Measurements from ENCODE around the gene TUFT1. TPM values are rescaled to one million over a fixed set of nuclear protein-coding genes. Genes with fewer than 3 reads are reported as not detected.

The TUFT1 gene
- total RNA-seq, 4 donors from 2014 or later, result 15.1 to 20.4 (median 17.5) TPM

GRCh38 chr1:151562661-151563060 lies 22.6 kb downstream of the TUFT1 start:
- no peak for ATAC-seq
- Histone ChIP-seq H3K4me1 (no peaks in the 10 kb centered on the region), H3K9me3 (no peaks in the 10 kb centered on the region), H3K27me3 (no peaks in the 10 kb centered on the region), H3K4me3 (no peak overlapping the region), H3K27ac (no peak overlapping the region), H3K36me3 (peaks cover 0 to 58% of the 10 kb centered on the region in 2 donors)
- WGBS, 2 donors (ENCODE audit: low coverage in 1 of 2), result 60% methylated on average over 1 of the region's 1 CpG; no CpG with 5 or more reads in 1 of the 2 donors
- no peak for TF ChIP-seq CTCF (IDR thresholded peaks at IDR 0.05)
- no peak for TF ChIP-seq POLR2AphosphoS5 (IDR thresholded peaks at IDR 0.05)
- no peak for TF ChIP-seq EP300 (IDR thresholded peaks at IDR 0.05)
- TF ChIP-seq POLR2A (IDR thresholded peaks at IDR 0.05), result no peak

GRCh38 chr1:151563376-151563775 lies 23.3 kb downstream of the TUFT1 start:
- no peak for ATAC-seq
- WGBS, 2 donors (ENCODE audit: low coverage in 1 of 2), result 45 to 70% methylated on average over 2 of the region's 2 CpGs
- TF ChIP-seq CTCF (IDR thresholded peaks at IDR 0.05) (no peak), POLR2A (IDR thresholded peaks at IDR 0.05) (no peak), EP300 (IDR thresholded peaks at IDR 0.05) (no peak)

GRCh38 chr1:151565502-151566189 lies 25.5 kb downstream of the TUFT1 start:
- H3K27me3 ChIP-seq, result no peaks in the 10 kb centered on the region
- H3K4me1 ChIP-seq, result no peaks in the 10 kb centered on the region
- peaks cover 0 to 87% of the 10 kb centered on the region in 2 donors for H3K36me3 ChIP-seq
- ATAC-seq, result no peak
- H3K4me3 ChIP-seq, result no peak overlapping the region
- no peak for TF ChIP-seq EP300 (IDR thresholded peaks at IDR 0.05)
- no peak for TF ChIP-seq CTCF (IDR thresholded peaks at IDR 0.05)
- no peak for TF ChIP-seq POLR2A (IDR thresholded peaks at IDR 0.05)
- no peak overlapping the region for H3K27ac ChIP-seq
- no peaks in the 10 kb centered on the region for H3K9me3 ChIP-seq
- WGBS, 2 donors (ENCODE audit: low coverage in 1 of 2), result 79 to 83% methylated on average over 4 to 5 of the region's 5 CpGs

More at GRCh38 chr1:151563376-151563775, 23.3 kb downstream of the TUFT1 start:
- H3K36me3 ChIP-seq, result peaks cover 0 to 64% of the 10 kb centered on the region in 2 donors
- H3K27ac ChIP-seq, result no peak overlapping the region
- no peak overlapping the region for H3K4me3 ChIP-seq
- no peaks in the 10 kb centered on the region for H3K27me3 ChIP-seq
- H3K9me3 ChIP-seq, result no peaks in the 10 kb centered on the region
- H3K4me1 ChIP-seq, result no peaks in the 10 kb centered on the region

GRCh38 chr1:151568626-151569088 lies 28.5 kb downstream of the TUFT1 start:
- Histone ChIP-seq H3K27me3 (no peaks in the 10 kb centered on the region), H3K27ac (no peak overlapping the region), H3K4me1 (no peaks in the 10 kb centered on the region), H3K9me3 (no peaks in the 10 kb centered on the region), H3K4me3 (no peak overlapping the region), H3K36me3 (peaks cover 0 to 93% of the 10 kb centered on the region in 2 donors)
- TF ChIP-seq POLR2AphosphoS5 (IDR thresholded peaks at IDR 0.05), result no peak
- no peak for TF ChIP-seq CTCF (IDR thresholded peaks at IDR 0.05)
- no peak for TF ChIP-seq EP300 (IDR thresholded peaks at IDR 0.05)
- no peak for TF ChIP-seq POLR2A (IDR thresholded peaks at IDR 0.05)
- ATAC-seq, result no peak
- WGBS, 2 donors (ENCODE audit: low coverage in 1 of 2), result 67 to 78% methylated on average over 1 to 2 of the region's 3 CpGs

- Histone ChIP-seq H3K27me3 (no peaks in the 10 kb centered on the region), H3K4me3 (no peak overlapping the region), H3K27ac (no peak overlapping the region), H3K36me3 (peaks cover 0 to 93% of the 10 kb centered on the region in 2 donors), H3K9me3 (no peaks in the 10 kb centered on the region), H3K4me1 (no peaks in the 10 kb centered on the region)
- no peak for ATAC-seq
- TF ChIP-seq POLR2A (IDR thresholded peaks at IDR 0.05), result no peak
- TF ChIP-seq CTCF (IDR thresholded peaks at IDR 0.05), result no peak
- no peak for TF ChIP-seq EP300 (IDR thresholded peaks at IDR 0.05)
- WGBS, 2 donors (ENCODE audit: low coverage in 1 of 2), result 67% methylated on average over 1 of the region's 1 CpG; no CpG with 5 or more reads in 1 of the 2 donors
These were observed 30.7 kb downstream of the TUFT1 start for GRCh38 chr1:151570819-151571218.
